GM19025 (cell line): ENCODE measurements around the gene PAFAH2.
"Not testable (repeated sequence)": the region's sequence is repeated elsewhere in the genome, so short reads cannot be mapped to it uniquely, and the experiment has no call there.

ENCODE experiments used
- ATAC-seq: cut with Tn5 transposase; IDR thresholded peaks from one replicate; pipeline ENCODE4 v1.9.1; 2021; ENCODE audit warnings: mild to moderate bottlenecking, low read depth, moderate library complexity; ENCODE audit not compliant: unreplicated experiment

PAFAH2 gene

GRCh38 chr1:25989440-25990234 is 8.2 kb downstream of the PAFAH2 start:
- no peak for ATAC-seq

GRCh38 chr1:25987951-25988350 is 9.9 kb downstream of the PAFAH2 start:
- ATAC-seq = no peak

- not testable (repeated sequence) for ATAC-seq
These were observed 11.1 kb downstream of the PAFAH2 start for GRCh38 chr1:25986773-25987172.

- ATAC-seq = no peak
These were observed 12.2 kb downstream of the PAFAH2 start for GRCh38 chr1:25985670-25986069.

GRCh38 chr1:25985171-25985570 is 12.7 kb downstream of the PAFAH2 start:
- no peak for ATAC-seq

GRCh38 chr1:25979210-25979609 is 18.7 kb downstream of the PAFAH2 start:
- ATAC-seq = no peak

- ATAC-seq = no peak
These were observed 19.5 kb downstream of the PAFAH2 start for GRCh38 chr1:25978403-25978802.

- ATAC-seq = no peak
These were observed 20.1 kb downstream of the PAFAH2 start for GRCh38 chr1:25977801-25978200.

GRCh38 chr1:25973610-25974321 is 24.1 kb downstream of the PAFAH2 start:
- no peak for ATAC-seq

GRCh38 chr1:25971811-25972180 is 26.1 kb downstream of the PAFAH2 start:
- no peak for ATAC-seq

- no peak for ATAC-seq
These were observed 26.6 kb downstream of the PAFAH2 start for GRCh38 chr1:25971066-25971810.

GRCh38 chr1:25967308-25967707 is 30.6 kb downstream of the PAFAH2 start:
- ATAC-seq = no peak

- no peak for ATAC-seq
These were observed 38.3 kb downstream of the PAFAH2 start for GRCh38 chr1:25959611-25960010.

- ATAC-seq = no peak
These were observed 39.4 kb downstream of the PAFAH2 start for GRCh38 chr1:25958465-25958864.

GRCh38 chr1:25955553-25955952 is 42.3 kb downstream of the PAFAH2 start:
- no peak for ATAC-seq

GRCh38 chr1:25954282-25954938 is 43.5 kb downstream of the PAFAH2 start:
- no peak for ATAC-seq

- ATAC-seq = no peak
These were observed 44.9 kb downstream of the PAFAH2 start for GRCh38 chr1:25952841-25953401.

GRCh38 chr1:25948641-25949040 is 49.2 kb downstream of the PAFAH2 start:
- no peak for ATAC-seq

- no peak for ATAC-seq
These were observed 50.8 kb downstream of the PAFAH2 start for GRCh38 chr1:25947027-25947426.

- ATAC-seq = no peak
These were observed 52.1 kb downstream of the PAFAH2 start for GRCh38 chr1:25945761-25946160.
